Stimulated activated CD4-positive, alpha-beta T cell treated with anti-CD3 and anti-CD28 coated beads, Interleukin-15, amount 100 ng/mL, for 24 hours (primary cell): ENCODE data around the gene ZNF343.
"Not testable (repeated sequence)": the region's sequence is repeated elsewhere in the genome, so short reads cannot be mapped to it uniquely, and the experiment has no call there.

Source experiments
- DNase-seq: peaks from one replicate; pipeline ENCODE4 v3.0.0-alpha.2; 2020

ZNF343 gene

DNA sequence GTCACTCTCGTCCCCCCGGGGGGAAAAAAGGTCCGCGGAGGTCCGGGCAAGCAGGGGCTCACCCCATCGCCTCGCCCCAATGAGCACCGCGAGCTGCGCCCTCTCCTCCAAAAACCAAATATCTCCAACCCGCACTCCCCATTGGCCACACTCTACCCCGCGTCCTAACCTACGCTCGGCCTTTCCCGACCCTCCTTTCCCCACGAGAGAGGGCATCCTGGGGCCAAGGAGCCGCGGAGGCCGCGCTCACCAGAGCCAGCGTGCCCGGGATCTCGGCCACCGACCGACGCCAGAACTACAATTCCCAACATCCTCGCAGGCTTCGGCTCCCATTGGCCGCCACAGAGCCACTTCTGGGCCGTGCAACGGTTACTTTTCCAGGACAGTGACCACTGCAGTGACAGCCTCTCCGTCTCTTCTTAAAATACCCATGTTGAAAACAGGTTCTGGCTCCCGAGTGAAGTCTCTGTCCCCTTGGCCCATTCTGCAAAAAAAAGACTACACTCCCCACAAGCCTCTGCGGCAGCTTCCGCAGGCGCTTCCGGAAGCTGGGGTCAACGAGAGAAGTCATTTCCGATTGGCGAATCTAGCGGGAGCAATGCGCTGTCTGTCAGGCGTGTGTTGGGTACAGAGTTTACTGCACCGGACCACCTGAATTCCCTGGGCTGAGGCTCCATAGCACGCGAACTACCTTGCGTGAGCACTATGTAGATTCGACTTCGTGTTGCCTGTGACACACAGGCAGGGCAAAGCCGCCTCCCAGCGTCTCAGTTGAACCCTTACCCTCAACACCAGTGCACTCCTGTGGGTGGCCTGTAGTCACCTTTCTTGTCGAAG is at the start of gene ZNF343:
TSS of gene ZNF343 (minus strand) at position 285 of the 837 bp plus-strand sequence. CDS start 15,020 bp downstream, outside the sequence.
- peak; percentile 83 for DNase-seq

DNA sequence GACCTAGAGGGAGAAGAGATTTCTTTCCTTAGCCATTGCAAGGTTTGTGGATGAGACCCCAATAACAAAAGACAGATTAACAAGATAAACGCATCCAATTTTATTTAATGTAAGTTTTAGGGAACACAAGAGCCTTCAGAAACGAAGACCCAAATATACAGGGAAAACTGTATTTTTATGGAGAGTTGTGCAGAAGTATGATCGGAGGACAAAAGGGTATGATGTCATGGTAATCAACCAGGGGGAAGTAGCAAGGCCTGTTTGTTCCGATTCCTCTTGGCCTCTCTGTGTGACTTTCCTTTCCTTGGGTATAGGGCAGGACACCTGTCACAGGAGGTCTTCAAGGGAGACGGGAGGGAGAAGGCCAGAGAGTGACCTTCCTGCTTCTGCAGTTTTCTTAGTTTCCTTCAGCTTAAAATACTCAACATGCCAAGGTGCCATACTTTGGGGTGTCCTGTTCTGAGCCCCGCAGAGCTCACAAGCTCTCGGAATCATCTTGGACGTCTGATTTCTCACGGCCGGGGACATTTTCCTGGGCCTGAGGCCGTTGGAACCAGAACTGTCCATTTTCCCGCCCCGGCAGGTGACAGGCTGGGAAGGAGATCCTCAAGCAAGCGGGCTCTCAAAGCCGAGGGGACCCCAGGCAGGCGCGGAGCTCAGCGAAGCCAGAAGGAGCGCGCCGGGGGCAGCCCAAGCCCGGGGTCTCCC is 49.3 kb upstream of the ZNF343 start:
- no peak for DNase-seq

DNA sequence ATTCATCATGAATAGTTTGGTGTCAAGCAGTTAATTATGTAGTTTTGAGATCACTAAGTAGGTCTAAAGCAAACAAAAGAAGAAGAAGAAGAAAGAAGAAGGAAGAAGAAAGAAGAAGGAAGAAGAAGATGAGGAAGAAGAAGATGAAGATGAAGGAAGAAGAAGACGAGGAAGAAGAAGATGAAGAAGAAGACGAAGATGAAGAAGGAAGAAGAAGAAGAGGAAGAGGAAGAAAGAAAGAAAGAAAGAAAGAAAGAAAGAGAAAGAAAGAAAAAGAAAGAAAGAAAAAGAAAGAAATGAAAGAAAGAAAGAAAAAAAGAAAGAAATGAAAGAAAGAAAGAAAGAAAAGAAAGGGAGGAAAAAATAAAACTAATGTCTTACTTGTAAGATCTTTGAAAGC is 36.9 kb upstream of the ZNF343 start:
- no peak for DNase-seq

DNA sequence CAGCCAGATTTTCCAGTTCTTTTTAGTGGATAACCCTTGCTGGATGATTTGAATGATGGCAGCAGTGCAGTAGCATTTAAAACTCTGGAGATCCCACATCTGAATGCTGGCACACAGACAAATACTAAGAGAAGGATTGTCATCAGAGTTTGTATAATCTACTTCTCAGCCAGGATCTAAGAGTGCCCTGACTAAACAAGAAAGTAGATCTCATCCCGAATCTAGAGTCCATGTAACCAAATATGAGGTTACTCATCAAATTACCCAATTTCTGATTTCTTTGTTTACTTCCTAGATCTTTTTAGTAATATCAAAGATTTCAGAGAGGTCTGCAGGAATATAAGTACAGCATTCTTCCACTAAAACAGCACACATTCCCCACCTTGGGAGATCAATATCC is 35.5 kb upstream of the ZNF343 start:
- no peak for DNase-seq

DNA sequence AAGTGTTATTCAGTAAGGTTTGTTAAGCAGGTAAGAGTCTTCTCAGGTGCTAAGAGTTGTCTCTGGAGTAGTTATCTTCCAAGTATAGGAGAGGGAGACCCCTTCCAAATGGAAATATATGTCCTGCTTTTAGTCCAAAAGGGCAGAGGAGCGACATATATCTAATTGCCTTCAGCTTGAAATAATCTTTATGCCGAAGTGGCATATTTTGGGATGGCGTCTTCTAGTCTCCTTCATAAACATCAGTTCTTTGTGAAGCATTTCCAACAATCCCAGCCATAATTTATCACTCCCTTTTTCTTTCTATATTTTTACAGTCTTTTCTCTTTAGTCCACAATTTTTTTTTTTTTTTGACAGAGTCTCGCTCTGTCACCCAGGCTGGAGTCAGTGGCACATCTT is 33.6 kb upstream of the ZNF343 start:
- no peak for DNase-seq

DNA sequence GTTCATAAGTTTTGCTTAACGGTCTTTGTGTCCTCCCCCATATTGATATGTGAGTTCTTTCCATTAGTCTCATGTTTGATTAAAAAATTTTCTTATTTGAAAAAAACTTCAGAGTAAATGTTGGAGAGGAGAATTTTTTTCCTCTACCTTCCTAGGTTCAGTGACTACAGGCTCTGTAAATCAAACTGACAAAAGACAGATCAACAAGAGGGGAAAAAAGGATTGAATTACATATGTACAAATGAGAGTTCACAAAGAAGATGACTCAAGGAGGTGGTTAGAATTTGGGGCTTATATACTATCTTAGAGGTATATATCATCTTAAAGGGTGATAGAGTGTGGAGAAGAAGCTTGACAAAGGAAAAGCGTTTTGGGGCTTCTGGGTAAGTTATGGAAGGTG is 33.2 kb upstream of the ZNF343 start:
- no peak for DNase-seq

DNA sequence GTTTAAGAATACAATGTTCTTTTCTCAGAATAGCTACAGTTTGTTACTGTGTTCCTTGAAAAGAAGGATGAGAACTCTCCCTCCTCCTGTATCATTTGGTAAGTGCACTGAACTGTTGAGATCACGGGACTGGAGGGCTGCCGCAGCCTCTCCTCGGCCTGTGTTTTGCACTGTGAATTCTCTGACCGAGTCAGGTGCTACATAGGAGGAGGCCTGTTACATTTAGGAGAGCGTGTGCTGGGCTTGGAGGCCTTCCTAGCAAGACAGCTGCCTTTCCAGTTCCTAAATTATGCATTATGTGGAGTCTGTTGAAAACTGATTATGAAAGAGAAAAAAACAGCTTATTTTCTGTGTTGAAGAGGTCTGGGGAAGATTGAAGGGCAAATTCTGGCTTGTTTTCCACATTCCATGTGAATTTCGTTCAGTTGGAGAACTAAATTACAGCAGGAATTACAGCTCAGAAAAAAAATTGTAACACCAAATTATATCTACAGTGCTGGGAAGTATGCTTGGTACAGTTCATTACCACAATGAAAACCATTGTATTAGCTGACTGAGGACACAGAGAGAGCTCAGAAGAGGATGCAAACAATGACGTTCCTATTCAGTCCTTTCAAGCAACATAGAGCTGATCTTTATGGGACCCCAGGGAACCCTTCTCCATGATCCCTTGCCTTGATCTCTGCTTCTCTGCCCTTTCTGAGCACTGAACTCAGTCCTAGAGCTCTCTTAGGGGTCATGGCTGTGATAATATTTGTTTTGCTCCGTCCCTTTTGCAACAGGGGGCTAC is 30.4 kb upstream of the ZNF343 start:
- DNase-seq: no peak

DNA sequence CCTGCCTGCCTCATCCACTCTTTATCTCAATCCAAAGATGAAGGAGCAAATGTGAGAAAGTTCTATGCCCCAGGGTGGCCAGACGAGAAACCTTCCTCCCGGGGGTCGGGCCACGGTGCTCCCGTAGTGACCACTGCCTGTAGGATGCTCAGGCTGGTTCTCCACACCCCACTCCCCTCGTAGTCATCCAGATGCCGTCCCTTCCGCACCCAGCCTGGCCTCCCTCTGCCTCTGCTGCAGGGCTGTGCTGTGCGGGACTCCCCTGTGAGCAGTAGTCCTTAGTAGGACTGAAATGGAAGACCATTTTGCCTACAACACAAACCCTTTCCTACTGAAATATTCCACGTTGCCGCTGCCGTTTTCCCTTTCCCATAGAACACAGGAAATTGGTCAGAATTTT is 29.6 kb upstream of the ZNF343 start:
- DNase-seq: no peak

DNA sequence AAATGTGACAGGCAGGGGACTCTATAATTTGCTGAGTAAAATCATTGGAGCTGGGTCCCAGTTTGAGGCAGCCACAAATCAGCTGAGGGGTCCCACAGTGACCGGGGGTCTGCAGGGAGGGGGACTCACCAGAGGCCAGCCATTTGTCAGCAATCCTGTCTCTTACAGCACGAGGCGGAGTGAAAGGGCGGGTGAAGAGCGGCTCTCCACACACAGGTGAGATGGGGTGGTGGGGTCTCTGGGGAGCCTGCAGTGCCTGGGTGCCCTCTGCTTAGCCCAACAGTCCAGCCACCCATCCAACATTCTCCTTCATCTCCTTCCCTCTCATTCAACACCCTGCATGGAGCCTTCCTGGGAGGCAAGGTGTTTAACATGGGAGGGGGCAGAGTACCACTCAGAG is 28.4 kb upstream of the ZNF343 start:
- no peak for DNase-seq

DNA sequence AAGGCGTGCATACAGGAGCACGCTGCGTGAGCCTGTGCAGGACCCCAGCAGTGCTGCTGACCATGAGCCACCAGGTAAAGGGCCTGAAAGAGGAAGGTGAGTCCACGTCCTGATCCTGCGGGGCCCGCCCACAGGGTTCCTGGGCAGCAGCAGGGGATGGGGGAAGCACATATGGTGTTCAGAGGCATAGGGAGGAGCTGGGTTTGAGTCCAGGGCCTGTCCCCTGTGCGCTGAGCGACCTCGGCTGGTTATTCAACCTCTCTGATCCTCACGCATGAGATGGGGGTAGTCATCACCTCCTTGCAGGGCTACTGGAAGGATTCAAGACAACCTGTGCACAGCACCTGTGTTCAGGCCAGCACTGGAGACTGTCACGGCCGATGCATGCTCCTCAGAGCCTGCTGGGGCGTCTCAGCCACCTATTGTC is 27.9 kb upstream of the ZNF343 start, which contains the start of gene TMC2:
TSS of gene TMC2 (plus strand) at position 14 of the 427 bp plus-strand sequence. CDS start at position 63, 49 bp downstream.
- DNase-seq: no peak

DNA sequence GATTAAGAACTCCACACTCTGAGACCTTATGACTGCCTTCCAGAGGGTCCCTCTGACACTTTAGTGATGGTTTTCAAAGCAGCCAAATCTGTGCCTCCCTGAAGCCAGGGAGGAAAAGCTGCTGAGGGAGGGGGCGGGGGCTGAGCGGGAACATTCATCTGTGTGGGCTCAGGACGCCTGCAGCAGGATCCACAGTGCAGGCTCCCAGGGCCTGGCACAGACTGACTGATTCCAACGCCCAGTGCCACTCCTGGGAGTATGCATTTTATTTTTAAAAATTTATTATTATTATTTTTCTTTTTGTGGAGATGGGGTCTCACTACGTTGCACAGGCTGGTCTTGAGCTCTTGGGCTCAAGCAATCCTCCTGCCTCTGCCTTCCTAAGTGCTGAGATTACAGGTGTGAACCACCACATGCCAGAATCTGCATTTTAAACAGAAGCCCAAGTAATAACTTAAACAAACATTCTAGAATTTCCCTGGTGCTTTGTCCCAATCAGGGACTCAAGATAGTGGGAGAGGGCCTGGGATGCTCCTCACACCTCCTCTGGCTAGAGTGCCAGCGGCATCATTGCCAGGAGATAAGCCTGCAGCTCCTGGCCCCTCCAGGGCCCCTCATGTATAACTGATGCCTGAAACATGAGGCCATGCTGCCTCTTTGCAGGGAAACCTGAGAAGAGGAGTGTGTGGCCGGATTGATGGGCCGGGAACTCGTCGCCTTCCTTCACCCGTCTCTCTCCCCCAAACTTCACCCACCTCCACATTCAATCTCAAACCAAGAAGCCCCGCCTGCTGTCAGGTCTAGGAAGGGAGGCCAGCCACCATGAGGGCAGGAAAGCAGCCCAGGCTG is 27.2 kb upstream of the ZNF343 start:
- no peak for DNase-seq

DNA sequence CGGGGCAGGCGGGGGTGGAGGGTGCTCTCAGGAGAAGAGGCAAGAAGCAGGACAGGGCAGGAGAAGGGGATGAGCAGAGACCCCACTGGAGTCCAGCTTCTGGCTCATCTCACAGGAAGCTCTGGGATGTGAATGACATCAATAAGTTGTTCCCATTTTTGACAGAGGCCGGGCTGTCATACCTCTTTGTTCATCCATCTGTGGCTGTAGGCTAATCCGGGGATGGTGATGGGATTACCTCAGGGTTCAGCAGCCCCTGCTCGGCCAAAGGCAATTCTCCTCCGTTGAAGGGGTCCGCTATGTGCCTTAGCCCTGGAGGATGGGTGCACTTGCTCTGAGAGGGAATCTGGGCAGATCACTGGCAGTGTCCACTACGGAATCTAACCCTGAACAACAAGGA is 24.4 kb upstream of the ZNF343 start:
- no peak for DNase-seq

DNA sequence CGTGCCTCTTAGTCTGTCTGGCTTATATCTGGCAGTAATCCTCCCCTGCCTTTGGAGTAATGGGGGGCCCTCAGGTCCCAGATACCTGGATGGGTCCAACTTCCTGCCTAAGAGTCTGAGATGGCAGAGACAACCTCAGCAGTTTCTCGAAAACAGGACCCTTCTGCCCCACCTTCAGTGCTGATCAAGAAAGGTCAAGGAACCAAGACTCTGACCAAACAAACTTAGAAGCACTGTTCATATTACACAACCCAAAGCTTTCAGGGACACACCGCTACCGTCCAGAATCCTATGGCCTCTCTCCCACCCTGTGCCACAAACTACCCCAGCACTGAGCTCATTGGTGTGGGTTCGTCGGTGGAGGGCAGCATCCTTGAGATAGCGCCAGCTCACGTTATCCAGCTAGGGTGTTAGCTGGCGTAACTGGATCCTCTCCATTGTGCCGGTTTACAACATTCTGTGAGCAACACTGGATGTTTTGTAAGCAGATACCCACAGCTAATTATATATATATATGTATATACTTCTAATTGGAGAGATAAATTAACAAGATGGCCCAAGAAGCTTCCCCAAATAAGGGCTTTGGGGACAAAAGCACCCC is 20.1 kb upstream of the ZNF343 start:
- no peak for DNase-seq

DNA sequence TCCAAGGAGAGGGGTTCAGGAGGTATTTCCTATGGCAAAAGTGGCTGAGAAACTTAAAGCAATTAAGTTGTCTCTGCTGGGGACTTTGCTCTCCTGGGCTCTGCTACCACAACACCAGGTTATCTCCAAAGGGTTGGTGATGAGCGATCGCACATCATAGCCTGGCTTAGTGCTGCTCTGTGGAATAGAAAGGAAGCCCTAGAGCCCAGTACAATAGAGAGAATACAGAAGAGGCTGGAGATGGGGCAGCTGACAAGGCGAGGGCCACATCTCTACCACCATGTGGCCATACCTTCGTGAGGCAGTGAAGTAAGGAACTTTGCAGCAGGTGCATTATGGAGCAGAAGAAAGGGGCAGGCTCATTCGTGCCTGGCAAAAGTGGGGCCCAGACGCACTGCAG is 19.0 kb upstream of the ZNF343 start:
- DNase-seq: no peak

DNA sequence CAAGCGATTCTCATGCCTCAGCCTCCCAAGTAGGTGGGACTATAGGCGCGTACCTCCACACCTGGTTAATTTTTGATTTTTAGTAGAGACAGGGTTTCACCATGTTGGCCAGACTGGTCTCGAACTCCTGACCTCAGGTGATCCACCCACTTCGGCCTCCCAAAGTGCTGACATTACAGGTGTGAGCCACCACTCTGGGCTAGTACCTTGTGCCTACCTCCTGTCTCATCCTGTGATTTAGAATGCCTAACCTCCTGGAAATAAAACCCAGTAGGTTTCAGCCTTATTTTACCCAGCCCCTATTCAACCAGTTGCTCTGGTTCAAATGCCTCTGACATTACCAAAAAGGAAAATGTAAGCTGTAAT is 17.5 kb upstream of the ZNF343 start:
- DNase-seq: not testable (repeated sequence)

DNA sequence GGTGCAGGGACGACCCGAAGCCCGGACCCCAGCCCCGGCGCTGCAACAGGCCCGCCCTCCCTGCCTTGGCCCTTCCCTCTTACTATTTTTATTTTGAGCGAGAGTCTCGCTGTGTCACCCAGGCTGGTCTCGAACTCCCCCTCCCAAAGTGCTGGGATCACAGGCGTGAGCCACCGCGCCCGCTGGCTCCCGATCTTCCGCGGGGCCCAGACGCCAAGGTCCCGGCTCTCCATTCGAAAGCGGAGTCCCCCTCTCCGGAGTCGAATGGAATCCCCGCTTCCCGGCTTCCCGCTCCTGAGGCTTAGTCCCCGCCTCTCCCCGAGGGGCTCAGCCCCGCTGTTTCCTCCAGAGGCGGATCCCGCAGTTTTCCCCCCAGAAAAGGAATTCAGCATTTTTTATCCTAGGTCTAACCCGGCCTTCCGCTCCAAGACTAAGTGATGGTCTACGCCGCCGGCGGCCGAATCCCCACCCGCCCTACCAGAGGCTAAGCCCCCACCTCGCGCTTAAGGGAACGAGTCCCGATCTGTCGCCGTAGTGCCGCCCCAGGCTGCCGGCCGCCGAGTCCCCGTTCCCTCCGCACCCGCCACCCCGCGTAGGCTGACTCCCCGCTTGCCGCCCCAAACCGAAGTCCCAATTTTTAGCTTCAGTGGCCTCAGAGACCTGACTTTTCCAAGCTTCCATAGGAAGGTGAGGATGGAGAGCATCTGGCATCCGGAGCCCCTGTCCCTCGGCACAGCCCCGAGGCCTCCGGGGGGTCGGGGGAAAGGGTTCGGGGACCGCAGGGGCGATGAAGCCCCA is 16.2 kb upstream of the ZNF343 start:
- peak; percentile 60 for DNase-seq

DNA sequence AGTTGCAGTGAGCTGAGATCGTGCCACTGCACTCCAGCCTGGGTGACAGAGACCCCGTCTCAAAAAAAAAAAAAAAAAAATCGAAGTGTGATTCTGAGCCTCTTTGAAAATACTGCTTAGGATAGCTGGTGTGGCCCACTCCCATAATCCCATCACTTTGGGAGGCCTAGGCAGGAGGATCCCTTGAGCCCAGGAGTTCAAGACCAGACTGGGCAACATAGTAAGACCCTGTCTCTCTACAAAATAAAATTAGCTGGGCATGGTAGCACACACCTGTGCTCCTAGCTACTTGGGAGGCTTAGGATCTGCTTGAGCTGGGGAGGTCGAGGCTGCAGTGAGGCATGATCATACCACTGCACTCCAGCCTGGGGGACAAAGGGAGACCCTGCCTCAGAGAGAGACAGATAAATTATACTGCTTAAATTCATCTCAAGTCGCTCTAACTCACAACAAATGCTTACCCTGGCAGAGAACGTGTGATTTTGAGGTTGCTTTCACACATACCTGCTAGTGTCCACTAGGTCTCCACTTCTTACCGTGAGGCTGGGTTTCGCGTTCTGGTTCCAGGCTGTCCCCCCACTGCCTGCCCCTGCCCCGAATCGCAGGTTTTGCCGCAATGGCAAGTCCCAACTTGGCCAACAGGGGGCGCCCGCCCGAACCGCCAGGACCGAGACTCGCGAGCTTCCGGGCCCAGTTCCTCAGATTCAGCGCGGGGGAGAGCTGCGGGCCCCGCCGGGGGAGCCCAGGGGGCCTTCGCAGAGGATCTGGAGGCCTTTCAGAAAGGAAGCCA is 15.4 kb upstream of the ZNF343 start:
- DNase-seq: peak; percentile 94

DNA sequence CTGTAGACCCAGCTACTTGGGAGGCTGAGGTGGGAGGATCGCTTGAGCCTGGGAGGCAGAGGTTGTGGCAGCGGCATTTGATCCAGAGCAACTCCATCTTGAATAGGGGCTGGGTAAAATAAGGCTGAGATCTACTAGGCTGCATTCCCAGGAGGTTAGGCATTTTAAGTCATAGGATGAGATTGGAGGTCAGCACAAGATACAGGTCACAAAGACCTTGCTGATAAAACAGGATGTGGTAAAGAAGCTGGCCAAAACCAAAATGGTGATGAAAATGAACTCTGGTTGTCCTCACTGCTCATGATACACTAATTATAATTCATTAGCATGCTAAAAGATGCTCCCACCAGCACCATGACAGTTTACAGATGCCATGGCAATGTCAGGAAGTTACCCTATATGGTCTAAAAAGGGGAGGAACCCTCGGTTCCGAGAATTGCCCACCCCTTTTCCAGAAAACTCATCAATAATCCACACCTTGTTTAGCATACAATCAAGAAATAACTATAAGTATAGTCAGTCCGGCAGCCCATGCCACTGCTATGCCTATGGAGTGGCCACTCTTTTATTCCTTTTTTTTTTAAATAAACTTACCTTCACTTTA is 14.2 kb upstream of the ZNF343 start:
- not testable (repeated sequence) for DNase-seq

DNA sequence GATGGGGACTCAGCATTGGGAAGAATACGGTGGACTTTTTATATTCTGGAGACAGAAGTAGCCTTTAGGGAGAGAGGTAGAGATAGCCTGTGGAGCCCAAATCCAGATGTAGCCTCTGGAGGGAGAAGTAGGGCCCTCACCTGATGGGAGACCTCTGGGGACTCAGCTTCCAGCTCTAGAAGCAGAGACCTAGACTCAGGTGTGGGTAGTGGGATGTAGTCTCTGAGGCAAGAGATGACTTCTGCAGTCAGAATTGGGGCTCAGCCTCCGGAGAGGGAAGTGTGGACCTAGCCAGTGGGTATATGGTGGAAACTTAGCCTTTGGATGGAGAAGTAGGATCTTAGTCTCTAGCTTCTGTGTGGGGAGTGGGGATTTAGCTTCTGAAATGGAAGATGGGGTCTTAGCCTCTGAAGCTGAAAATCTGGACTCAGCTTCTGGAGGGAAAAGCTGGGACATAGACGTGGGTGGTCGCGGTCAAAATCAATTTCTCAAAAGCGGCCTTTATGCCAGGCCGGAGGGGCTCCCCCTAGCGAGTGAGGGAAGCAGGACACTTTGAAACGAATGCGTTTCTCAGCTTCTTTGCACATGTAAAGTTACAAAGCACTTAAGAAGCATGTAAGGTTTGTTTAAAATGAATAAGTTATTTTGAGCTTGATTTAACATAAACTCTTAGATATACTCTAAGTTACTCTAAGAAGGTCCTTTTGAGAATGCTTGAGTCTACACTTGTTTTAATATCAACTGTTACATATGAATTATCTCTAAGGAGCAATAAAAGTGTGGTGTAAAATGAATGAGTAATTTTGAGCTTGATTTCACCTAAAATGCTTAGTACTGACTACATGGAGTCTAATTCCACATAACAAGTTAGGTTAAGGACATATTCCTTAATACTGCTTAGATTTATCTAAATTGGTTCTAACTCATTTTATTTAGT is 12.9 kb upstream of the ZNF343 start:
- peak; percentile 70 for DNase-seq
